NCI-H748 (cell line): ENCODE measurements around the gene AKR7A2.
A peak's percentile ranks its signal among the peaks of the same experiment; 100 is the strongest.
"Not testable (repeated sequence)": the region's sequence is repeated elsewhere in the genome, so short reads cannot be mapped to it uniquely, and the experiment has no call there.

Experiments used
- DNase-seq: peaks from one replicate; lab custom pipeline; 2025; ENCODE audit not compliant: unreplicated experiment; lab: John Stamatoyannopoulos, UW

Gene AKR7A2

GRCh38 chr1:19307794-19308508 lies 4.0 kb downstream of the AKR7A2 start:
- DNase-seq = no peak

- DNase-seq = no peak
Measured at GRCh38 chr1:19306941-19307340, 5.0 kb downstream of the AKR7A2 start.

GRCh38 chr1:19305880-19306279 lies 6.1 kb downstream of the AKR7A2 start:
- no peak for DNase-seq

GRCh38 chr1:19304081-19304480 lies 7.9 kb downstream of the AKR7A2 start:
- not testable (repeated sequence) for DNase-seq

- peak; percentile 11 for DNase-seq
Measured at GRCh38 chr1:19300211-19300610, 11.7 kb downstream of the AKR7A2 start.

- no peak for DNase-seq
Measured at GRCh38 chr1:19294638-19295037, 17.3 kb downstream of the AKR7A2 start.

- no peak for DNase-seq
Measured at GRCh38 chr1:19289244-19289643, 22.7 kb downstream of the AKR7A2 start.

GRCh38 chr1:19288324-19289241 lies 23.4 kb downstream of the AKR7A2 start, which contains the start of gene AKR7A3:
Gene AKR7A3 (minus strand): TSS chr1:19288770. CDS start chr1:19288709, 61 bp downstream.
- not testable (repeated sequence) for DNase-seq

- DNase-seq = no peak
Measured at GRCh38 chr1:19287436-19288185, 24.3 kb downstream of the AKR7A2 start.

GRCh38 chr1:19285807-19286206 lies 26.1 kb downstream of the AKR7A2 start:
- DNase-seq = not testable (repeated sequence)

- not testable (repeated sequence) for DNase-seq
Measured at GRCh38 chr1:19285366-19285765, 26.6 kb downstream of the AKR7A2 start.

GRCh38 chr1:19284881-19285280 lies 27.1 kb downstream of the AKR7A2 start:
- DNase-seq = no peak

- no peak for DNase-seq
Measured at GRCh38 chr1:19283891-19284290, 28.1 kb downstream of the AKR7A2 start.

- no peak for DNase-seq
Measured at GRCh38 chr1:19274636-19275035, 37.3 kb downstream of the AKR7A2 start.

- DNase-seq = not testable (repeated sequence)
Measured at GRCh38 chr1:19273844-19274531, 38.0 kb downstream of the AKR7A2 start.

- no peak for DNase-seq
Measured at GRCh38 chr1:19273106-19273843, 38.7 kb downstream of the AKR7A2 start.

- no peak for DNase-seq
Measured at GRCh38 chr1:19272064-19272463, 39.9 kb downstream of the AKR7A2 start.

GRCh38 chr1:19270343-19270730 lies 41.6 kb downstream of the AKR7A2 start:
- DNase-seq = not testable (repeated sequence)

- DNase-seq = not testable (repeated sequence)
Measured at GRCh38 chr1:19269427-19270342, 42.3 kb downstream of the AKR7A2 start.
